Measurements from ENCODE around the gene LANCL2. TPM values are rescaled to one million over a fixed set of nuclear protein-coding genes. Genes with fewer than 3 reads are reported as not detected.

LANCL2 gene
- total RNA-seq, 4 donors from 2014 or later = 6.4 to 27.0 (median 15.6) TPM

DNA sequence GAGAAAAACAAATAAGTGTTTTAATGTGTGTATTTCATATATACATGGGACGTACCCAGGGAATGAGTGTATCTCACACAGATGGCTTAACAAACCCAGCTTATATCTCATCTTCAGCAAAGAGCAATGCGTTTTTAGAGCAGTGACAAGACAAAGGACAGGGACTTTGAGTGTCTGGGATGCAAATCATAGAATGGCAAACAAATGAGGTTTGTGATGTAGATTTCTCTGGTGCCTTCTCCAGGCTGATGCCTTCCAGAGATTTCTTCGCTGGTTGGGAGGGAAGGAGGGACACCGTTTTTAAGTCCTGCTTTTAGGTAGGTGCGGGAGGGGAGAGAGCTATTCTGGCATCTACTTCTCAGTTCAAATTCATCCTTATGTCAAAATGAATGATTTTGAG is 16.6 kb downstream of the LANCL2 start:
- H3K9me3 ChIP-seq = peaks cover 4 to 5% of the 10 kb centered on the region in 2 donors
- no peak for DNase-seq

DNA sequence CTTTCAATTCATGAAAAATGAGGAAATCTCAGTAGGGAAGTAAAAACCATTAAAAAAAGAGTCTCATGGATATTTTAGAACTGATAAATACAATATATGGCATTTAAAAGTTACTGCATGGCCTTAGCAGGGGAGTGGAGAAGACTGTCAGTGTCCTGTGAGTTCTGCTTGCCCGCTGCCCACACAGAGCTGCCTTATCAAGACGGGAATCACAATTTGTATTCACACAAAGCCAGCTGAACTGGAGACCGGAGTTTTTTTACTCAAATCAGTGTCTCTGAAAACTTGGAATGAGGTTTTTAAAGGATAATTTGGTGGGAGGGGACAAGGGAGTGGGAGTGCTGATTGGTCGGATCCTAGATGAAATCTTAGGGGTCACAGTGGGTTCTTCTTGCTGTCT is 17.1 kb downstream of the LANCL2 start:
- no peaks in the 10 kb centered on the region for H3K27me3 ChIP-seq

More for the DNA sequence above, 16.6 kb downstream of the LANCL2 start:
- in situ Hi-C loops (cut with MboI; ENCODE audit: low pct_ligation_motif_present in 1 of 4, low pct_unique_long_range_greater_than_20kb in 1 of 4, low sequenced_read_pairs in 3 of 4) (no loop called here), intact Hi-C loops (cut with DNase I; ENCODE audit: low total_unique reads) (no loop called here)
- Histone ChIP-seq H3K27ac (no peak overlapping the region), H3K27me3 (no peaks in the 10 kb centered on the region), H3K36me3 (no peaks in the 10 kb centered on the region), H3K4me3 (no peak overlapping the region), H3K4me1 (no peaks in the 10 kb centered on the region)
- TF ChIP-seq POLR2AphosphoS5 (IDR thresholded peaks at IDR 0.05) = no peak
- no peak for TF ChIP-seq POLR2A (IDR thresholded peaks at IDR 0.05)
- TF ChIP-seq, protein P1, sequence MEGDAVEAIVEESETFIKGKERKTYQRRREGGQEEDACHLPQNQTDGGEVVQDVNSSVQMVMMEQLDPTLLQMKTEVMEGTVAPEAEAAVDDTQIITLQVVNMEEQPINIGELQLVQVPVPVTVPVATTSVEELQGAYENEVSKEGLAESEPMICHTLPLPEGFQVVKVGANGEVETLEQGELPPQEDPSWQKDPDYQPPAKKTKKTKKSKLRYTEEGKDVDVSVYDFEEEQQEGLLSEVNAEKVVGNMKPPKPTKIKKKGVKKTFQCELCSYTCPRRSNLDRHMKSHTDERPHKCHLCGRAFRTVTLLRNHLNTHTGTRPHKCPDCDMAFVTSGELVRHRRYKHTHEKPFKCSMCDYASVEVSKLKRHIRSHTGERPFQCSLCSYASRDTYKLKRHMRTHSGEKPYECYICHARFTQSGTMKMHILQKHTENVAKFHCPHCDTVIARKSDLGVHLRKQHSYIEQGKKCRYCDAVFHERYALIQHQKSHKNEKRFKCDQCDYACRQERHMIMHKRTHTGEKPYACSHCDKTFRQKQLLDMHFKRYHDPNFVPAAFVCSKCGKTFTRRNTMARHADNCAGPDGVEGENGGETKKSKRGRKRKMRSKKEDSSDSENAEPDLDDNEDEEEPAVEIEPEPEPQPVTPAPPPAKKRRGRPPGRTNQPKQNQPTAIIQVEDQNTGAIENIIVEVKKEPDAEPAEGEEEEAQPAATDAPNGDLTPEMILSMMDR (IDR thresholded peaks at IDR 0.05) = no peak
- TF ChIP-seq EP300 (IDR thresholded peaks at IDR 0.05; ENCODE audit: low read depth) = no peak
- WGBS, 2 donors (ENCODE audit: low coverage in 1 of 2) = 90 to 100% methylated on average over 4 to 5 of the region's 5 CpGs

DNA sequence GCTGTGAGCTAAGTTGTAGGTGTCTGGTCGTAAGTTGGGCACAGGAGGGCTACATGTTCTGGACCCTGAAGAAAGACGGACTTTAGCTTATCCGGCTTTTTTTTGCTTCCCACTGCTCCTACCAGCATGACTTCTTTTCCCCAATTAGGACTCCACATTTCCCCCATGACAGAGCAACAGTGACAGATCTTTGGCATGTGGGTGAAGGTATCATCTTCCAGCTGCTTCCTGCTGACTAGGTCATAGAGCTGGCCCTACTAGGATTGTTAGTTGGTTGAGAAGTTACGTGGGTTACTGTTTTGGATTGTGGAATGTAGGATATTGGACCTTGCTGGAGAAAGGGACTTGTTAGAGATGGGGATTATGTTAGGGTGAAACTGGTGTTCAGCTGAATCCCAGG is 21.4 kb downstream of the LANCL2 start:
- no peak for DNase-seq
- WGBS, 2 donors (ENCODE audit: low coverage in 1 of 2) = 96 to 100% methylated on average over 1 to 4 of the region's 4 CpGs
- intact Hi-C loops (cut with DNase I; ENCODE audit: low total_unique reads) (no loop called here), in situ Hi-C loops (cut with MboI; ENCODE audit: low pct_ligation_motif_present in 1 of 4, low pct_unique_long_range_greater_than_20kb in 1 of 4, low sequenced_read_pairs in 3 of 4) (no loop called here)
- Histone ChIP-seq H3K4me3 (no peak overlapping the region), H3K9me3 (peaks cover 17 to 18% of the 10 kb centered on the region in 2 donors), H3K4me1 (no peaks in the 10 kb centered on the region), H3K27ac (no peak overlapping the region), H3K36me3 (no peaks in the 10 kb centered on the region), H3K27me3 (no peaks in the 10 kb centered on the region)
- TF ChIP-seq, protein P1 (IDR thresholded peaks at IDR 0.05) = no peak

More for the DNA sequence above, 17.1 kb downstream of the LANCL2 start:
- no peaks in the 10 kb centered on the region for H3K4me1 ChIP-seq
- TF ChIP-seq POLR2A (IDR thresholded peaks at IDR 0.05) (no peak), EP300 (IDR thresholded peaks at IDR 0.05; ENCODE audit: low read depth) (no peak), POLR2AphosphoS5 (IDR thresholded peaks at IDR 0.05) (no peak)
- TF ChIP-seq, protein P1 (IDR thresholded peaks at IDR 0.05) = no peak
- no peak overlapping the region for H3K27ac ChIP-seq
- no peak for DNase-seq
- peaks cover 8 to 11% of the 10 kb centered on the region in 2 donors for H3K9me3 ChIP-seq
- H3K36me3 ChIP-seq = no peaks in the 10 kb centered on the region
- no peak overlapping the region for H3K4me3 ChIP-seq
- intact Hi-C loops (cut with DNase I; ENCODE audit: low total_unique reads) = no loop called here
- in situ Hi-C loops (cut with MboI; ENCODE audit: low pct_ligation_motif_present in 1 of 4, low pct_unique_long_range_greater_than_20kb in 1 of 4, low sequenced_read_pairs in 3 of 4) = no loop called here
- 89% methylated on average over 4 of the region's 4 CpGs; no CpG with 5 or more reads in 1 of the 2 donors for WGBS, 2 donors (ENCODE audit: low coverage in 1 of 2)

DNA sequence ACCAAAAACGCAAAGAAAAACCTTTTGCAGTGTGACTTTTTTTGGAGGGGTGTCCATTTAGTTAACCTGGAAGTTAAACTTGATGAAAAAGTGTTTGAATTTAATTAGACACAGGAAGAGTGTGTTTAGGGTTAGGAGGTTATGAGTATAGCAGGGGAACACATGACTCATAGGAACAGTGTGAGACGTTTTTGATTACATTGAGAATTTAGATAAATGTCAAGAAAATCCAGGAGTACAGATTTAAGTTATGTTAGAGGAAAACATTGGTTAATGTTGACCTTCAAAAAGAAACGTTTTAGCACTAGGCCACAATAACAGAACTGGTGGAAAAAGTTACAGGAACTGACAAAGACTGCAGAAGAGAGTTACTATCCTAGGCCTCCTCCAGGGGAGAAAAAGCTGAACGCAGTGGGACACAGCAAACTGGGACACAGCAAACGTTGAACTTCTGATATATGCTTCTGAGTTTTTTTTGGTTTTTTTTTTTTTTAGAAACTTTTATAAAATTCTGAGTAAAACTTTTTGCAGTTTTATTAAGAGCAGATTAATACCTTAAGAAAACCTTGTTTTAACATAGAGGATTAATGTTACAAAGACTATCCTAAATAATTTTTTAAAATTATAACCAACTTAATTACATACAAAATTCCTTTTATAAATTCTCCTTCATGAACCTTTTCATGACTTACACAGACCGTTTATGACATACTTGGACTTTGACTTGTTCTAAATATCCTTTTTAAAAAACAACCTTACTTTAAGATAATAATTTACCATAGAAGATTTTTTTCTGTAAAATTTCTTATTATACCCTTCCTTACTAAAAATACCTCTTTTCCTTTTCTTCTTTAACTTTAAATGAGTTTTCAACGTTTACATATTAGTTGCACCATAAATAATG is 22.2 kb downstream of the LANCL2 start:
- Histone ChIP-seq H3K4me3 (no peak overlapping the region), H3K4me1 (no peaks in the 10 kb centered on the region), H3K27me3 (no peaks in the 10 kb centered on the region), H3K36me3 (no peaks in the 10 kb centered on the region), H3K27ac (no peak overlapping the region), H3K9me3 (peaks cover 17 to 18% of the 10 kb centered on the region in 2 donors)
- no peak for DNase-seq
- TF ChIP-seq POLR2AphosphoS5 (IDR thresholded peaks at IDR 0.05) (no peak), EP300 (IDR thresholded peaks at IDR 0.05; ENCODE audit: low read depth) (no peak), POLR2A (IDR thresholded peaks at IDR 0.05) (no peak)
- TF ChIP-seq, protein P1 (IDR thresholded peaks at IDR 0.05) = no peak
- in situ Hi-C loops (cut with MboI; ENCODE audit: low pct_ligation_motif_present in 1 of 4, low pct_unique_long_range_greater_than_20kb in 1 of 4, low sequenced_read_pairs in 3 of 4) (no loop called here), intact Hi-C loops (cut with DNase I; ENCODE audit: low total_unique reads) (no loop called here)
- WGBS, 2 donors (ENCODE audit: low coverage in 1 of 2) = 79 to 82% methylated on average over 7 of the region's 7 CpGs

Data from transverse colon (tissue), 4 donors.